Jurkat, Clone E6-1 (cell line): Measurements from ENCODE around the gene CACNA1A.
"Not testable (repeated sequence)": the region's sequence is repeated elsewhere in the genome, so short reads cannot be mapped to it uniquely, and the experiment has no call there.

Source experiments
- DNase-seq: peaks from one replicate; pipeline ENCODE4 v3.0.0-alpha.2; 2011; ENCODE audit warnings: low read depth, low spot score
- H3K4me3 ChIP-seq: 2 replicates; pipeline ENCODE4 v1.5.1; 2011; ENCODE audit warnings: mild to moderate bottlenecking, low read length, control low read depth, moderate library complexity

The CACNA1A gene

GRCh38 chr19:13430790-13431582 lies 75.3 kb downstream of the CACNA1A start:
- DNase-seq = peak; percentile 25
- no peak overlapping the region for H3K4me3 ChIP-seq

GRCh38 chr19:13429563-13429962 lies 76.7 kb downstream of the CACNA1A start:
- DNase-seq = no peak
- H3K4me3 ChIP-seq = no peak overlapping the region

GRCh38 chr19:13428352-13428751 lies 77.9 kb downstream of the CACNA1A start:
- DNase-seq = peak; percentile 27
- no peak overlapping the region for H3K4me3 ChIP-seq

GRCh38 chr19:13427273-13428051 lies 78.8 kb downstream of the CACNA1A start:
- no peak overlapping the region for H3K4me3 ChIP-seq
- no peak for DNase-seq

- not testable (repeated sequence) for H3K4me3 ChIP-seq, DNase-seq
These were observed 80.4 kb downstream of the CACNA1A start for GRCh38 chr19:13425875-13426274.

- no peak overlapping the region for H3K4me3 ChIP-seq
- DNase-seq = no peak
These were observed 81.1 kb downstream of the CACNA1A start for GRCh38 chr19:13425151-13425550.

GRCh38 chr19:13420780-13421179 lies 85.5 kb downstream of the CACNA1A start:
- no peak for DNase-seq
- no peak overlapping the region for H3K4me3 ChIP-seq

GRCh38 chr19:13417054-13417453 lies 89.2 kb downstream of the CACNA1A start:
- H3K4me3 ChIP-seq = no peak overlapping the region
- DNase-seq = no peak

- H3K4me3 ChIP-seq = no peak overlapping the region
- no peak for DNase-seq
These were observed 94.4 kb downstream of the CACNA1A start for GRCh38 chr19:13411899-13412298.

- DNase-seq = no peak
- H3K4me3 ChIP-seq = no peak overlapping the region
These were observed 95.3 kb downstream of the CACNA1A start for GRCh38 chr19:13410946-13411345.

- no peak overlapping the region for H3K4me3 ChIP-seq
- DNase-seq = no peak
These were observed 97.3 kb downstream of the CACNA1A start for GRCh38 chr19:13408889-13409518.

- no peak overlapping the region for H3K4me3 ChIP-seq
- DNase-seq = no peak
These were observed 102.0 kb downstream of the CACNA1A start for GRCh38 chr19:13404236-13404635.

GRCh38 chr19:13401388-13401787 lies 104.9 kb downstream of the CACNA1A start:
- DNase-seq = peak; percentile 49
- H3K4me3 ChIP-seq = no peak overlapping the region

GRCh38 chr19:13400296-13400695 lies 106.0 kb downstream of the CACNA1A start:
- no peak overlapping the region for H3K4me3 ChIP-seq
- DNase-seq = no peak

- H3K4me3 ChIP-seq = no peak overlapping the region
These were observed 106.5 kb downstream of the CACNA1A start for GRCh38 chr19:13399746-13400145.

GRCh38 chr19:13398780-13399726 lies 107.2 kb downstream of the CACNA1A start:
- no peak overlapping the region for H3K4me3 ChIP-seq
- DNase-seq = no peak

More at GRCh38 chr19:13399746-13400145, 106.5 kb downstream of the CACNA1A start:
- DNase-seq = no peak

GRCh38 chr19:13398182-13398581 lies 108.1 kb downstream of the CACNA1A start:
- H3K4me3 ChIP-seq = no peak overlapping the region

GRCh38 chr19:13396250-13397080 lies 109.8 kb downstream of the CACNA1A start:
- DNase-seq = peak; percentile 42
- H3K4me3 ChIP-seq = peak overlapping the region; percentile 4; the same call in 1 of the 2 replicates

More at GRCh38 chr19:13398182-13398581, 108.1 kb downstream of the CACNA1A start:
- DNase-seq = no peak
